Measurements from ENCODE around the gene ARHGEF9.
"Not testable (repeated sequence)": the region's sequence is repeated elsewhere in the genome, so short reads cannot be mapped to it uniquely, and the experiment has no call there.

The ARHGEF9 gene

GRCh38 chrX:63784902-63785707 lies at the start of gene ARHGEF9:
Gene ARHGEF9, minus strand, starts transcription at chrX:63785214. Its CDS starts 69 bp downstream, at chrX:63785145.
- peak; percentile 54 for DNase-seq

GRCh38 chrX:63825446-63825845 lies 40.4 kb upstream of the ARHGEF9 start:
- not testable (repeated sequence) for DNase-seq

- no peak for DNase-seq
Observed at GRCh38 chrX:63818156-63818555, 33.1 kb upstream of the ARHGEF9 start.

- no peak for DNase-seq
Observed at GRCh38 chrX:63817696-63818095, 32.7 kb upstream of the ARHGEF9 start.

- DNase-seq = no peak
Observed at GRCh38 chrX:63812823-63813222, 27.8 kb upstream of the ARHGEF9 start.

- DNase-seq = no peak
Observed at GRCh38 chrX:63810746-63811145, 25.7 kb upstream of the ARHGEF9 start.

- no peak for DNase-seq
Observed at GRCh38 chrX:63809173-63809572, 24.2 kb upstream of the ARHGEF9 start.

- not testable (repeated sequence) for DNase-seq
Observed at GRCh38 chrX:63795406-63795805, 10.4 kb upstream of the ARHGEF9 start.

GRCh38 chrX:63785708-63786040 lies 660 bp upstream of the ARHGEF9 start:
- no peak for DNase-seq

- DNase-seq = no peak
Observed at GRCh38 chrX:63784346-63784901, 590 bp downstream of the ARHGEF9 start.

- no peak for DNase-seq
Observed at GRCh38 chrX:63782515-63782914, 2.5 kb downstream of the ARHGEF9 start.

- no peak for DNase-seq
Observed at GRCh38 chrX:63768760-63769159, 16.3 kb downstream of the ARHGEF9 start.

GRCh38 chrX:63765712-63766111 lies 19.3 kb downstream of the ARHGEF9 start:
- DNase-seq = no peak

GRCh38 chrX:63764946-63765345 lies 20.1 kb downstream of the ARHGEF9 start:
- DNase-seq = no peak

GRCh38 chrX:63761639-63762038 lies 23.4 kb downstream of the ARHGEF9 start:
- DNase-seq = no peak

GRCh38 chrX:63758011-63758410 lies 27.0 kb downstream of the ARHGEF9 start:
- DNase-seq = no peak

GRCh38 chrX:63755892-63756291 lies 29.1 kb downstream of the ARHGEF9 start:
- DNase-seq = no peak

GRCh38 chrX:63754860-63755579 lies 30.0 kb downstream of the ARHGEF9 start:
- peak; percentile 95 for DNase-seq

- peak; percentile 64 for DNase-seq
Observed at GRCh38 chrX:63754136-63754859, 30.7 kb downstream of the ARHGEF9 start.

GRCh38 chrX:63751481-63751880 lies 33.5 kb downstream of the ARHGEF9 start:
- DNase-seq = no peak

- no peak for DNase-seq
Observed at GRCh38 chrX:63750811-63751210, 34.2 kb downstream of the ARHGEF9 start.

GRCh38 chrX:63747331-63747730 lies 37.7 kb downstream of the ARHGEF9 start:
- DNase-seq = no peak

- DNase-seq = no peak
Observed at GRCh38 chrX:63746715-63747114, 38.3 kb downstream of the ARHGEF9 start.
